ENCODE data around the gene GPX4.

GPX4 gene

DNA sequence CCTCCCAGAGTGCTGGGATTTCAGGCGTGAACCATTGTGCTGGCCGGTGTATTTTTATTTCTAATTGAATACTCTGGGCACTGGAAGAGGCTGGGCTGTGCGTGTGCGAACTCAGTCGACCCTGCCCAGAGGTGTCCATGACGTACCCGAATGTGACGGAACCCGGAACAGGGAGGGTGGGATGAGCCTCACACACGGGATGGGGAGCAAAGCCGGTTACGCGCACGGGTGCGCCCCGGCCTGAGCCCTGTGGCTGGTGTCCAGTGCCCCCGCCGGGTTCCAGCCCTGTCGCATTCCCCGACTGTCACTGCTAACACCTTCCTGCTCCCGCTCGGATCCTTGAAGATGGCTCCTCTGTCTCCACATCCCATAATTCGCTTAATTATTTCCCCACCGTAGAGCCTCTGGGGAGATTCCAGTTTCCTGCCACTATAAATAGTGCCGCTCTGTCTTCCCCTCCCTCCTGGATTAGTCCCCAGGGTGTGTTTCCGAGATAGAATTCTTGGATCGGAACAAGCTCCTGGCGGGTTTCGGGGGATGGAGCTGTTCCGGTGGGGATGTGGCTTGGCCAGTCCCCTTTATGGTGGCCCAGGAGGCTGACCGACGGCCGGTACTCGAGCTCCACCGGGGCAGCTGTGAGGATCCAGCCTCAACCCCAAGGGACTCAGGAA, 48.3 kb downstream of the GPX4 start:
- TF ChIP-seq, protein P1, sequence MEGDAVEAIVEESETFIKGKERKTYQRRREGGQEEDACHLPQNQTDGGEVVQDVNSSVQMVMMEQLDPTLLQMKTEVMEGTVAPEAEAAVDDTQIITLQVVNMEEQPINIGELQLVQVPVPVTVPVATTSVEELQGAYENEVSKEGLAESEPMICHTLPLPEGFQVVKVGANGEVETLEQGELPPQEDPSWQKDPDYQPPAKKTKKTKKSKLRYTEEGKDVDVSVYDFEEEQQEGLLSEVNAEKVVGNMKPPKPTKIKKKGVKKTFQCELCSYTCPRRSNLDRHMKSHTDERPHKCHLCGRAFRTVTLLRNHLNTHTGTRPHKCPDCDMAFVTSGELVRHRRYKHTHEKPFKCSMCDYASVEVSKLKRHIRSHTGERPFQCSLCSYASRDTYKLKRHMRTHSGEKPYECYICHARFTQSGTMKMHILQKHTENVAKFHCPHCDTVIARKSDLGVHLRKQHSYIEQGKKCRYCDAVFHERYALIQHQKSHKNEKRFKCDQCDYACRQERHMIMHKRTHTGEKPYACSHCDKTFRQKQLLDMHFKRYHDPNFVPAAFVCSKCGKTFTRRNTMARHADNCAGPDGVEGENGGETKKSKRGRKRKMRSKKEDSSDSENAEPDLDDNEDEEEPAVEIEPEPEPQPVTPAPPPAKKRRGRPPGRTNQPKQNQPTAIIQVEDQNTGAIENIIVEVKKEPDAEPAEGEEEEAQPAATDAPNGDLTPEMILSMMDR (conservative IDR thresholded peaks at IDR 0.05; ENCODE audit: low read depth, low read length) = no peak
- no peak overlapping the region for H3K4me3 ChIP-seq (ENCODE audit: low read depth, low read length)
- no peak for DNase-seq (ENCODE audit: low read depth)

DNA sequence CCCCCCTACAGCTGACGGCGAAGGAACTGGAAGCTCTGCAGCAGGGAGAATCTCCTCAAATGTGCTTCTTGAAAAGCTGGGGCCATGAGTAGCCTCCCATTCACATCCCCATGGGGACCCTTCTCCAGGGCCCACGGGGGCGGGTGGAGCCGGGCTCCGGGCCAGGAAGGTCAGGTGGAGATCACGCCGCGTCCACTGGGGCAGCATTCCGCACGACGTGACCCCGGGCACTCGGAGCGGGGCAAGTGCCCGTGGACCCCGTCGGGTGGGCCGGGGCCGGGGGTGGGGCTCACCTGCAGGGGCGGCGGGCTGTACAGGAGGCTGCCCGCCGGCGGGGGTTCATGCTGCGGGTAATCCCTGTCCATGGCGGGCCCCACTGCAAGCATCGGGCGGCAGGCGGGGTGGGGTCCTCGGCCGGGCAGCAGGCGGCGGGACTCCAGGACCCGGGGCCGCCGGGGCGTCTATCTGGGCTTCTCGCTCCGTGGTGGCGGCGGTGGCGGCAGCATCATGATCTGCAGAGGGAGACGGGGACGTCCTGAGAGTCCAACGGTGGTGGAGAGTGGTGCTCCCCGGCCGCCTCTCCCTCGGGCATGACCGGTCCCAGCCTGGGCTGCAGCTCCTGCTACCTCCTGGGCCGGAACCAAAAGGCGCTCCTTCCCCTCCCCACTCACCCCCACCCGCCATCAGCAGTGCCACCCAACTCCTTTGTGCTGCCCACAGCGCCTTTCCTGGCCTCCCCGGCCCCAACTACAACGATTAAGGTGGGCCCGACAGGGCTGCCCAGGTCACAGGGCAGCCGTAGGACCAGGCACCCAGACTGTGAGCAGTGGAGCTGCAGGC, 50.3 kb downstream of the GPX4 start:
- DNase-seq (ENCODE audit: low read depth) = no peak
- H3K4me3 ChIP-seq (ENCODE audit: low read depth, low read length) = peak overlapping the region; percentile 41
- TF ChIP-seq, protein P1 (conservative IDR thresholded peaks at IDR 0.05; ENCODE audit: low read depth, low read length) = no peak

DNA sequence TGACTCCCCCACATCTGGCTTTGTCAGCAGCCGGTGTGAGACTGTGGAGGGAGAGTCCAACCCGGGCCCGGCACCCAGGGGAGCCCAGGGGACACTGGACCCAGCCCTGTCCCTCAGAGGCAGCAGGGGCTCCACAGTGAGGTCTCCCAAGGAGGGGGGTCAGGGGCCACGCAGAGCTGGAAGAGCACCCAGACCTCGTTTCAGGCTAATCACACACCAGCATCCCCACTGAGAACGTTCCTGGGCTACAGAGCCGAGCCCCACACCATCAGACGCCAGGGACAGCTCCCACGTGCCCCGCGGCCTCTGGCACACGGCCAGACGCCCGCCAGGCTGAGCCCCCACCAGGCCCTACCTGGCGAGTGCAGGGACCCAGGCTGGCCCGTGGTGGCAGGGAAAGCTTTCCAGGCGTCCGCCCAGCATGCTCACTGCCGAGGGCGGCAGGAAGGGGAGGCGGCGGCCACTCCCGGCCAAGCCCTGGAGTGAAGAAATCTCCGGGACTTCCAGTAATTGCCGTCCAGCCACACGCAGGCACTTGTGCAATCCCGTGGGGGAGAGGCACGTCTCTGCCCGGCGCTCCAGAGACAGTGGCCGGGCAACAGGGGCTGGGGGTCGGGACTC, 51.0 kb downstream of the GPX4 start:
- H3K4me3 ChIP-seq (ENCODE audit: low read depth, low read length) = peak overlapping the region; percentile 41
- DNase-seq (ENCODE audit: low read depth) = peak; percentile 93
- TF ChIP-seq, protein P1 (conservative IDR thresholded peaks at IDR 0.05; ENCODE audit: low read depth, low read length) = no peak

DNA sequence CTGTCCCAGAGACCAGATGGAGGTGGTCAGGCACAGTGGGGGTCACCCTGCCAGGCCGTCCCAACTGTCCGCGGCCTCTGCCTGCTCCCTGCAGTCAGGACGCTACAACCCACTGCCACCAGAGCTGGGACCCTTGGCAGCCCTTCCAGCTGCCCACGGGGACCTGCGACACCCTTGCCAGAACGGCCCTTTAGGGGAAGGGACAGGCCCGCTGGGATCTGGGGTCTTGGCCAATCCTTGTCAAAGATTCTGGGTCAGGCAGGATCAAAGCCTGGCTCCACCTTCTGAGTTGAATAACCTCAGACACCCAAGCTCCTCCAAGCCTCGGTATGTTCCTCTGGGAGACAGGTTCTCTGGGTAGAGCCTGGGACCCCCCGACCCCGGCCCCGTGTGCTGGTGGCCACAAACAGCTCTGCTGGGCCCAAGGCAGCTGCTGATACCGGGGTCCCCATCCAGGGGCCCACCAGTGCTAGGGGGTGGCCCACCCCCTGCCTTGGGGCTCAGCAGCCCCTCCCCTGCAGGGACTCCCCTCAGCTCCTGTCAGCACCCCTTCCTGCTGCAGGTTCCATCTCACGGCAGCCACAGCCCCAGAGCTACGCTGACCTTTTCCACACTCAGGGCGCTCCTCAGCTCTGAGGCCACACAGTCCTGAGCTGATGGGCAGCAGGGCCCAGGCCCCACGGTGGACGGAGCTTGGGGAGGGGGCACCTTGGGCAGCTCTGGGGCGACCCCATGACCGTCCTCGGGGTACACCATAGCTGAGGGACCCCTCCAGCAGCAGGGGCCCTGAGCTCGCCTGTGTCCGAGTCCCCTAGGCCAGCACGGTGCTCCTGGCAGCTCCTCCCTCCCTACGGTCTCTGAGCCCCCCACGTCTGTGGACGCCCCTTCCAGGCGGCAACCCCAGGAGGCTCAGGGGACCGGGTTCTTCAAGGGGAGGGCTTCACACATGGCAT, 51.8 kb downstream of the GPX4 start:
- peak overlapping the region; percentile 41 for H3K4me3 ChIP-seq (ENCODE audit: low read depth, low read length)
- TF ChIP-seq, protein P1 (conservative IDR thresholded peaks at IDR 0.05; ENCODE audit: low read depth, low read length) = no peak
- peak; percentile 32 for DNase-seq (ENCODE audit: low read depth)
